22Rv1 (cell line): ENCODE results near the gene GGNBP2.

Source experiments
- ZFX ChIP-seq: fragments of 450-650 bp; IDR thresholded peaks from 2 replicates; pipeline ENCODE4 v1.6.1; 2017; ENCODE audit warnings: antibody characterized with exemption, borderline replicate concordance
- TF ChIP-seq, protein P1 (sequence below): fragments of 450-650 bp; IDR thresholded peaks from 2 replicates; pipeline ENCODE4 v1.5.1; 2017; ENCODE audit warnings: mild to moderate bottlenecking

DNA sequence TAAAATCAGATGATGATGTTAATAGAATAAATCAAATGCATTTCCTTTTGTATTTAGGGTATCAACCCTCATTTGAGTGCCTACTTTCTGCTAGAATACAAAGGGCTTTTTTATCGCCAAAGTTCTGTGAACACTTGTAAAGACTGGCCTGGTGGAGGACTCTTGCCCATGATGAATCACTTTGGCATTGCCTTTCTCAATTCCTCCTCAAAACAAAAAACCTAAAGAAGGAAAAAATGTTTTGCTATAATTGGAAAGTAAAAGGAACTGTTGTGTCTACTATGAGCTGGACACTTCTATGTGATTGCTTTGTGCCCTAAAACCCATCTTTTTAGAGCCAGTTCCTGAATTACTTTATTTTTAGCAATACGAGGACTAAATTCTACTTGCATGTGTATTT lies 34.0 kb downstream of the GGNBP2 start:
- TF ChIP-seq, protein P1, sequence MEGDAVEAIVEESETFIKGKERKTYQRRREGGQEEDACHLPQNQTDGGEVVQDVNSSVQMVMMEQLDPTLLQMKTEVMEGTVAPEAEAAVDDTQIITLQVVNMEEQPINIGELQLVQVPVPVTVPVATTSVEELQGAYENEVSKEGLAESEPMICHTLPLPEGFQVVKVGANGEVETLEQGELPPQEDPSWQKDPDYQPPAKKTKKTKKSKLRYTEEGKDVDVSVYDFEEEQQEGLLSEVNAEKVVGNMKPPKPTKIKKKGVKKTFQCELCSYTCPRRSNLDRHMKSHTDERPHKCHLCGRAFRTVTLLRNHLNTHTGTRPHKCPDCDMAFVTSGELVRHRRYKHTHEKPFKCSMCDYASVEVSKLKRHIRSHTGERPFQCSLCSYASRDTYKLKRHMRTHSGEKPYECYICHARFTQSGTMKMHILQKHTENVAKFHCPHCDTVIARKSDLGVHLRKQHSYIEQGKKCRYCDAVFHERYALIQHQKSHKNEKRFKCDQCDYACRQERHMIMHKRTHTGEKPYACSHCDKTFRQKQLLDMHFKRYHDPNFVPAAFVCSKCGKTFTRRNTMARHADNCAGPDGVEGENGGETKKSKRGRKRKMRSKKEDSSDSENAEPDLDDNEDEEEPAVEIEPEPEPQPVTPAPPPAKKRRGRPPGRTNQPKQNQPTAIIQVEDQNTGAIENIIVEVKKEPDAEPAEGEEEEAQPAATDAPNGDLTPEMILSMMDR: no peak
- TF ChIP-seq ZFX: no peak
